ENCODE results near the gene KCNN4. TPM values are rescaled to one million over a fixed set of nuclear protein-coding genes. Genes with fewer than 3 reads are reported as not detected.
A peak's percentile ranks its signal among the peaks of the same experiment; 100 is the strongest.

Gene KCNN4
- total RNA-seq, 1 donor from 2014 or later: 0.38 TPM

GRCh38 chr19:43802216-43802951 is 21.6 kb upstream of the KCNN4 start, which contains the start of gene LYPD5:
Gene LYPD5 (minus strand): TSS chr19:43802447. CDS start chr19:43802380, 67 bp downstream.
- Histone ChIP-seq H3K4me3 (no peak within 1 kb of the TSS), H3K4me1 (peaks cover 17% of the 10 kb centered on the region), H3K27me3 (ENCODE audit: low read depth) (peaks cover 30% of the 10 kb centered on the region), H3K27ac (replicated peaks) (no peak within 1 kb of the TSS), H3K9me3 (replicated peaks) (no peaks in the 10 kb centered on the region), H3K36me3 (no peaks in the 10 kb centered on the region)
- intact Hi-C loops (cut with micrococcal nuclease): no loop called here
- no peak for DNase-seq
- TF ChIP-seq CTCF (IDR thresholded peaks at IDR 0.05; ENCODE audit: borderline replicate concordance): no peak

- peaks cover 54% of the 10 kb centered on the region for H3K27me3 ChIP-seq (ENCODE audit: low read depth)
- peak overlapping the region; percentile 66 for H3K27ac ChIP-seq (replicated peaks)
- H3K9me3 ChIP-seq (replicated peaks): peaks cover 7% of the 10 kb centered on the region
- peaks cover 17% of the 10 kb centered on the region for H3K4me1 ChIP-seq
- H3K4me3 ChIP-seq: peak overlapping the region; percentile 67
- DNase-seq: no peak
- no peak for TF ChIP-seq CTCF (IDR thresholded peaks at IDR 0.05; ENCODE audit: borderline replicate concordance)
- intact Hi-C loops (cut with micrococcal nuclease): no loop called here
- H3K36me3 ChIP-seq: no peaks in the 10 kb centered on the region
These were observed 18.8 kb upstream of the KCNN4 start for GRCh38 chr19:43799502-43800142.

- H3K27ac ChIP-seq (replicated peaks): peak overlapping the region; percentile 66
- intact Hi-C loops (cut with micrococcal nuclease): no loop called here
These were observed 18.0 kb upstream of the KCNN4 start for GRCh38 chr19:43798546-43799409.

GRCh38 chr19:43798026-43798545 is 17.3 kb upstream of the KCNN4 start:
- Histone ChIP-seq H3K9me3 (replicated peaks) (peaks cover 7% of the 10 kb centered on the region), H3K36me3 (no peaks in the 10 kb centered on the region), H3K27ac (replicated peaks) (no peak overlapping the region), H3K27me3 (ENCODE audit: low read depth) (peaks cover 69% of the 10 kb centered on the region), H3K4me1 (peaks cover 17% of the 10 kb centered on the region), H3K4me3 (peak overlapping the region; percentile 67)
- TF ChIP-seq CTCF (IDR thresholded peaks at IDR 0.05; ENCODE audit: borderline replicate concordance): no peak
- DNase-seq: no peak
- intact Hi-C loops (cut with micrococcal nuclease): no loop called here

More at GRCh38 chr19:43798546-43799409, 18.0 kb upstream of the KCNN4 start:
- H3K4me3 ChIP-seq: peak overlapping the region; percentile 67
- no peak for DNase-seq
- H3K36me3 ChIP-seq: no peaks in the 10 kb centered on the region
- peaks cover 7% of the 10 kb centered on the region for H3K9me3 ChIP-seq (replicated peaks)
- H3K4me1 ChIP-seq: peaks cover 17% of the 10 kb centered on the region
- TF ChIP-seq CTCF (IDR thresholded peaks at IDR 0.05; ENCODE audit: borderline replicate concordance): no peak
- H3K27me3 ChIP-seq (ENCODE audit: low read depth): peaks cover 62% of the 10 kb centered on the region

- peaks cover 17% of the 10 kb centered on the region for H3K4me1 ChIP-seq
- TF ChIP-seq CTCF (IDR thresholded peaks at IDR 0.05; ENCODE audit: borderline replicate concordance): no peak
- H3K27me3 ChIP-seq (ENCODE audit: low read depth): peaks cover 74% of the 10 kb centered on the region
- intact Hi-C loops (cut with micrococcal nuclease): no loop called here
- H3K36me3 ChIP-seq: no peaks in the 10 kb centered on the region
- H3K4me3 ChIP-seq: no peak overlapping the region
- no peak for DNase-seq
- H3K9me3 ChIP-seq (replicated peaks): peaks cover 7% of the 10 kb centered on the region
- no peak overlapping the region for H3K27ac ChIP-seq (replicated peaks)
These were observed 16.8 kb upstream of the KCNN4 start for GRCh38 chr19:43797556-43797955.

Data from left ventricle myocardium inferior (tissue), 1 donor.